Fibroblast of skin of back (primary cell): Measurements from ENCODE around the gene KIRREL1.

ENCODE experiments used
- DNase-seq: peaks from one replicate; pipeline ENCODE4 v3.0.0-alpha.2; 2013

The KIRREL1 gene

GRCh38 chr1:158035976-158036583 is 42.6 kb downstream of the KIRREL1 start:
- DNase-seq, result peak; percentile 53

GRCh38 chr1:158037008-158037865 is 43.8 kb downstream of the KIRREL1 start:
- DNase-seq, result no peak

GRCh38 chr1:158037866-158038359 is 44.5 kb downstream of the KIRREL1 start:
- peak; percentile 84 for DNase-seq

- DNase-seq, result no peak
These were observed 45.3 kb downstream of the KIRREL1 start for GRCh38 chr1:158038793-158039192.

GRCh38 chr1:158039380-158039779 is 45.9 kb downstream of the KIRREL1 start:
- no peak for DNase-seq

GRCh38 chr1:158040323-158040722 is 46.9 kb downstream of the KIRREL1 start:
- no peak for DNase-seq

- DNase-seq, result no peak
These were observed 49.8 kb downstream of the KIRREL1 start for GRCh38 chr1:158043232-158043631.

GRCh38 chr1:158045639-158046038 is 52.2 kb downstream of the KIRREL1 start:
- peak; percentile 77 for DNase-seq

- DNase-seq, result no peak
These were observed 53.5 kb downstream of the KIRREL1 start for GRCh38 chr1:158046715-158047510.

GRCh38 chr1:158048371-158049067 is 55.1 kb downstream of the KIRREL1 start:
- DNase-seq, result no peak

- DNase-seq, result peak; percentile 12
These were observed 56.4 kb downstream of the KIRREL1 start for GRCh38 chr1:158049853-158050252.

GRCh38 chr1:158053276-158053675 is 59.8 kb downstream of the KIRREL1 start:
- DNase-seq, result peak; percentile 39

- no peak for DNase-seq
These were observed 61.3 kb downstream of the KIRREL1 start for GRCh38 chr1:158054721-158055120.

- peak; percentile 11 for DNase-seq
These were observed 62.4 kb downstream of the KIRREL1 start for GRCh38 chr1:158055854-158056253.

GRCh38 chr1:158056498-158056897 is 63.1 kb downstream of the KIRREL1 start:
- no peak for DNase-seq

- DNase-seq, result peak; percentile 57
These were observed 65.0 kb downstream of the KIRREL1 start for GRCh38 chr1:158058237-158058985.

GRCh38 chr1:158059984-158060383 is 66.5 kb downstream of the KIRREL1 start:
- DNase-seq, result peak; percentile 20

- DNase-seq, result no peak
These were observed 68.7 kb downstream of the KIRREL1 start for GRCh38 chr1:158062174-158062573.

- DNase-seq, result peak; percentile 57
These were observed 74.2 kb downstream of the KIRREL1 start for GRCh38 chr1:158067662-158068061.

GRCh38 chr1:158068918-158069317 is 75.5 kb downstream of the KIRREL1 start:
- no peak for DNase-seq

GRCh38 chr1:158071138-158071537 is 77.7 kb downstream of the KIRREL1 start:
- DNase-seq, result peak; percentile 5

GRCh38 chr1:158075078-158075477 is 81.6 kb downstream of the KIRREL1 start:
- no peak for DNase-seq
